Adrenal gland (tissue), 5 donors: ENCODE data around the gene ANTXR1.

Experiments
- POLR2A ChIP-seq, 2 donors: fragments of 450-650 bp; IDR thresholded peaks; one replicate each; pipeline ENCODE4 v1.6.1; 2017; ENCODE audit warnings: antibody characterized with exemption in 2 of 2, mild to moderate bottlenecking in 2 of 2, moderate library complexity in 1 of 2
- TF ChIP-seq, protein P1 (sequence below), 6 experiments: fragments of 450-650 bp in 4 of 6; fragments of 200-600 bp in 2 of 6; sonication (generic) in 1 of 6; IDR thresholded peaks; 1 replicate in 5 of 6; 2 replicates in 1 of 6; pipeline versions ENCODE4 v1.5.1 to v1.8.0; 2016 to 2021; ENCODE audit warnings: antibody characterized with exemption in 6 of 6, mild to moderate bottlenecking in 2 of 6, moderate library complexity in 1 of 6
- donor health status: DM: no; HTN: no; CAD: no.

DNA sequence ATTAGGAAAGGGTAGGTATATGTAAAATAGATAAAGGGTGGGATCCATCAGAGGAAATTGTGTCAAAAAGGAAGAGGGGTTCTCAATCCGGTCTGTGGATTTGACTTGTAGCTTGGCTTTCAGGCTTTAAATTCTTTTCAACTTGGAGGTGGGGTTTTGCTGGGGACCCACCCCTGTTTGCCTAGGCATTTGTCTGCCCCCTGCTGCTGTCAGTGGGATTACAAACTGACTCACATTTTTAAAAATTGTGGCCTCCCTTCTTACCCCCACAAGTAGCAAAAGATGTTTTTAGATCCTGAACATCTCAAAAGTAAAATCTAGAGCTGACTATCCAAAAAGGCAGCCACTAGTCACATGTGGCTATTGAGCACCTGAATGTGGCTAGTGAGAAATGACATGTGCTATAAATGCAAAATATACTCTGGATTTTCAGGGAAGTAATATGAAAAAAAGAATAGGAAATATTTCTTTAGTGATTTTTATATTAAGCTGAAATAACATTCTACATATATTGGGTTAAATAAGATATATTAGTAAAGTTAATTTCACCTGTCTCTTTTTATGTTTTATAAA lies 195.1 kb downstream of the ANTXR1 start:
- TF ChIP-seq, protein P1, sequence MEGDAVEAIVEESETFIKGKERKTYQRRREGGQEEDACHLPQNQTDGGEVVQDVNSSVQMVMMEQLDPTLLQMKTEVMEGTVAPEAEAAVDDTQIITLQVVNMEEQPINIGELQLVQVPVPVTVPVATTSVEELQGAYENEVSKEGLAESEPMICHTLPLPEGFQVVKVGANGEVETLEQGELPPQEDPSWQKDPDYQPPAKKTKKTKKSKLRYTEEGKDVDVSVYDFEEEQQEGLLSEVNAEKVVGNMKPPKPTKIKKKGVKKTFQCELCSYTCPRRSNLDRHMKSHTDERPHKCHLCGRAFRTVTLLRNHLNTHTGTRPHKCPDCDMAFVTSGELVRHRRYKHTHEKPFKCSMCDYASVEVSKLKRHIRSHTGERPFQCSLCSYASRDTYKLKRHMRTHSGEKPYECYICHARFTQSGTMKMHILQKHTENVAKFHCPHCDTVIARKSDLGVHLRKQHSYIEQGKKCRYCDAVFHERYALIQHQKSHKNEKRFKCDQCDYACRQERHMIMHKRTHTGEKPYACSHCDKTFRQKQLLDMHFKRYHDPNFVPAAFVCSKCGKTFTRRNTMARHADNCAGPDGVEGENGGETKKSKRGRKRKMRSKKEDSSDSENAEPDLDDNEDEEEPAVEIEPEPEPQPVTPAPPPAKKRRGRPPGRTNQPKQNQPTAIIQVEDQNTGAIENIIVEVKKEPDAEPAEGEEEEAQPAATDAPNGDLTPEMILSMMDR (IDR thresholded peaks at IDR 0.05) = no peak
- no peak for TF ChIP-seq POLR2A (IDR thresholded peaks at IDR 0.05)
